GM19455 (cell line): ENCODE data around the gene LTBP2.

ENCODE experiments used
- ATAC-seq: cut with Tn5 transposase; IDR thresholded peaks from one replicate; pipeline ENCODE4 v1.9.1; 2021; ENCODE audit not compliant: unreplicated experiment

The LTBP2 gene

DNA sequence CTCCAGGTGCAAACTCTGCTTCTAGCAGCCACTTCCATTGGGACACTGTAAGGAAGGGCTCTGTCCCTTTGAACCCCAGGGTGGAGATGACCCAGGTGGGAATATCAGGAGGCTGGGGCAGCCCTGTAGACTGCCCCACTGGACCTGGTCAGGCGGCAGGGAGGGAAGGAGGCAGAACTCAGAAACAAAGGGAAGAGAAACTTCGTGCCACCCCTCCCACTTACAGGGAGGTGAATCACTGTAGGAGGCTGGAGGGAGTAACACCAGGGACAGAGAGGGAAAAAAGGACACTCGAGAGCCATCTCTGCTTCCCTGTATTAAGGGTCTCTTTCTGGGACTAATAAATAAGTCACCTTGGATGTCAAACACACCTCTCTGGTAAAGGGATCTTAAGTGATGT lies 81.0 kb downstream of the LTBP2 start:
- ATAC-seq, result no peak

DNA sequence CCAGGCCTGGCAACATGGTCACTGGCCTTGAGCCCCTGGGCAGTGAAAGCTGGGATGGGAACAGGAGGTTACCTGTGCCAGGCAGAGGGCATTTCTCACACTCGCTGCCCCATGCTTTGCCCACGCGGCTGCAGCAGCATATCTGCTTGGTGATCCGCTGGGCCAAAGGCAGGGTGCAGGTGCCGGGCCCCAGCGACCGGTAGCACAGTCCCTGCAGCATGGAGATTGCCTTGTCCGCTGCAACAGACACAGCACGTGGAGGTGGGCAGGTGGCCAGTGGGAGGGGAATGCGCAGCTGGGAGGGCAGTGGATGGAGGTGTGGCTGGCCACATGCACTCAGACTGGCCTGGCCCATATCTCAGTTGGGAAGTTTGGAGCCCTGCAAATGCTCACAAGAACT lies 83.2 kb downstream of the LTBP2 start:
- ATAC-seq, result no peak

DNA sequence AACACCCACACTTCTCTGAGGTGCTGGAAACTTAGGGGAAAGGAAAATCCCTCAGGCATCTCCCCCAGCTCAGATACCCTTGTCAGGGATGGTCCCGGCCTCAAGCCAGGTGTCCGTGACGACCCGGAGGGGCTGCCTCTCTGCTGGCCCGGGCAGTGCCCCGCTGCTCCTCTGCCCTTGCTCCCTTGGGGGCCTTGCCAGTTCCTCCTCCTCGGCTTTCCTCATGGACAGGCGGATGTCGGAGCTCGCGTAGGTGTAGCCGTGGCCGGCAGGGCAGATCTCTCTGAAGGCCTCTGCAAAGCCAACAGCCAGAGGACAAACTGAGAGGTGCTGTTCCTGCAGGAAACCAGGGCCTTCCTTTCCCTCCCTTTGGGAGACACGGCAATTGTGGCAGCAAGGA lies 83.6 kb downstream of the LTBP2 start:
- no peak for ATAC-seq

DNA sequence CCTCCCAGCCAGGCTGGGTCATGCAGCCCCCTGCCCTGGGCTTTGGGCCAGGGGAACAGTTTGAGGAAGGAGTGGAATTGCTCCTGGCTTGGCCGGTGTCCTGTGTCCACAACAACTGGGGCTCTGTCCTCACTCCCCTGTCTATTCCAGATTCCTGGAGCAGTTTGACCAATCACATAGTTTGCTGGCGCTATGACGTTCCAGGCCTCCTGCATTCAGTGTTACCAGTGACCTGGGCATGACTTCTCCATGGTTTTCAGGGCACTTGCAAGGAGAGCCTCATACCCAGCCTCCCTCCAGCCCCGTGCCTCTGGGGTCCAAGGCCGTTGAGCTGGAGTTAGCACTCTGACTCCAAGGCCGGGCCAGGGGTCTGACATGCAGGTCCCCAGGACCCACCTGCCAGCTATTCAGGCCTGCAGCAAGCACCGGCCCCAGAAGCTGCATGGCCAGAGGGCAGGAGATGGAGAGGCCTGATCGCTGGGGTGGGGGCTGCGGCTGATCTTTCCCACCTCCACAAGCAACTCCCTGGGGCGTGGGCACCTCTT lies 84.2 kb downstream of the LTBP2 start:
- ATAC-seq, result no peak

DNA sequence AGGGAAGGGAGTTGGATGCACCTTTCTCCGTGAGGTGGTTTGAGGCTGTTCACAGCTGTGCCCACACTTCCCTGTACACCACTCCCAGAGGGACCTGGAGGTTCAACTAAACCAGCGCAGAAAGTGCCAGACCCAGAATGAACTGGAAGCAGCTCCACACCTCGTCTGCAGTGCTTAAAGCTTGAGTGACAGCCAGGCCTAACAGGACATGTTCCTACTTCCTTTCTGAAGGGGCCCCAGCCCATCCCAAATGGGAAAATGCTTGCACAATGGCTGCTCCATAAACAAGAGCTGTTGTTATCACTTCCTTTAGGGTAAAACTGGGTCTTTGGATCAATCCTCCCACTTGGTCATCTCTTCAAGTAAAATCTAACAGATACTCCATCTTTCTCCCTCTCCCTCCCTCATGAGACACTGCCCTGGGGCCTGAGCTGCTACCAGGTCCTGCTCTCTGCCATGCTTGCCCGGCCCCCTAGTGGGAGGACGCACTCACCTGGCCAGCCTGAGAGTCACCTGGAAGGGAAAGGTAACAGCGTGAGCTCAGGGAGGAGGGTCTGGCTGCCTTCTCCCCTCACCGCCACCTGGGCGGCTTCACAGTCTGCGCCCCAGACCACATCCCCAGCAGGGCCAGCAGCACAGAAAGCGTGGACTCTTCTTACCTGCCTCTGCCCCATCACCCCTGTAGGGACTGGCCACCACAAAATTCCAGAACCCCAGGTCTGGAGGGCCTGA lies 85.0 kb downstream of the LTBP2 start:
- no peak for ATAC-seq

DNA sequence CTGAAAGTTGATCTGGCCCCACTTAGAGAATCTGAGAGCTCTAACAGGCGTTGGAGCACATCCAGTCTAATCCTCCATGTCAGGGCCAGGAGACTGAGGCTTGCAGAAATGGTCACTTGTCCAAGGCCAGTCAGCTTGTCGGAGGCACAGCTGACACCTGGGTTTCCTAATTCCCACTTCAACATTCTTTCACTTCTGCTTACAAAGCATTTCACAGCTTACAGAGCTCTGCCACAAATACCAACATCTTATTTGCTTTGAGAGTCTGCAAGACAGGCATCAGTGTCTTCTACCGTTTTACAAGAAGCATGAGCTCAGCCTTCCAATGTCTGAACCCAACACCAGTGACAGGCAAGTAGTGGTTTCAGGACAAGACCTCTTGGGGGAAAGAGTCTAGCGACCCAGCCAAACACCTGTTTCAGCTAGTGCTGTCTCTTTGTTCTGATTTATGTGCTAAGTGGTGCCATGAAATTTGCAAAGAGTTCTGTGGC lies 86.6 kb downstream of the LTBP2 start:
- ATAC-seq, result no peak

DNA sequence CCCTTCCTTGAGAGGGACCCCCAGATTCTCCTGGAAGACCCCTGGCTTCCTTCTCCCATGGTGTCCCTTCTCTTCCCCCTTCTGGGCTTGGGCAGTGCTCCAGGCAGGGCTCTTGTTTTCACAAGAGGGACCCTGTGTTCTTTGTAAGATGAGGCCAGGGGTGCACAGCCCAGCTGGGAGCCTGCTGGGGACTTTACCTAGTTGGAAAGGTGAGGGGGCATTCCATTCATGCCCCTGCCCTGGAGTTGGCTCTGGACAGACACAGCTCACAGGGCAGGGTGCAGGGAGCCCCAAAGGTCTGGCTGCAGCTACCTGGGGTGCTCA lies 87.3 kb downstream of the LTBP2 start:
- ATAC-seq, result no peak

DNA sequence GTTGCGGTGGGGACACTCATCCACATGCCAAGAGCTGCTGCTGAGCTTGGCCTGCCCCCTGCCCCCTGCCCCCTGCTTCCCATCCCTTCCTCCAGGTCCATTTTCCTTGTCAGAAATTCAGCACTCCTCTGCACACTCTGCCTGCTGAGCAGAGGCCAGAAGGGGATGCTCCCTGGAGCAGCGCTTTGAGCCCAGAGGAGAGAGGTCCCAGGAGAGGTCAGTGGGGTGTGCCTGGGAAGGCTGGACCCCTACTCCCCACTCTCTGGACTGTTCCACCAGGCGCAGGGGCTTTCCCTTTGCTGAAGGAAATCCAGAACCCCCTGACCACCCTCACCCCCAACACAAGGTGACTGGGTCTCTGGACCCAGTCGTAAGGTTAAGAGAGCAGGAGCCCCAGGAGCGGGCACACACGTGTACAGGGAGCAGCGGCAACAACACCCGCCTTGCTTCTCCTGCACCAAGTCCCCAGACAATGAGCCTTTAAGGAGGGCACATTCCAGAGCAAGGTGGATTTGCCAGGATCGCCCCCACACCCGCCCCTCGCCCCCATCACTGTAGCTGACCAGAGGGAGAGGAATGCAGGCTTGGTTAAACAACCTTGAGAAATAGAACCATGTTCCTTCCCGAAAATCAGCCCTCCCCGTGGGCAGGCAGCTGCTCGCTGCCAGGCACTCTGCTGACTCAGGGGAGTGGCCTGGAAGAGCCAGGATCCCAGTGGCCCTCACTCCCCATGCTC lies 87.8 kb downstream of the LTBP2 start:
- ATAC-seq, result no peak

DNA sequence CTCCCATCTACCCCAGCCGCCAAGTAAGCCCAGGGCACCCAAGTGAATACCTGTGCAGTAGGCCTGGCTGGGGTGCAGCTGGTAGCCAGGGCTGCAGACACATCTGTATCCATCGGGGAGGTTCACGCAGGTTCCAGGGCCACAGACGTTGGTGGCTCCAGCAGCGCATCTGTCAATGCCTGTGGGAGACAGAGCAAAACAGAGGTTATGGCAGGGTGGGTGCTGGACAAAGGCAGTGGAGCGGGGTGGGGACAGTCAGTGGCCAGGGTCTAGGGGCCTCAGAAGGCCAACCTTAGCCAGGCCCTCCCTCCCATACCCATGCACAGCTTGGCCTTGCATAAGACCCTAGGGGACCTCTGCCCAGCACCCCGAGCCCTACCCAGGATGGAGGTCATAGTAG lies 89.3 kb downstream of the LTBP2 start:
- no peak for ATAC-seq

DNA sequence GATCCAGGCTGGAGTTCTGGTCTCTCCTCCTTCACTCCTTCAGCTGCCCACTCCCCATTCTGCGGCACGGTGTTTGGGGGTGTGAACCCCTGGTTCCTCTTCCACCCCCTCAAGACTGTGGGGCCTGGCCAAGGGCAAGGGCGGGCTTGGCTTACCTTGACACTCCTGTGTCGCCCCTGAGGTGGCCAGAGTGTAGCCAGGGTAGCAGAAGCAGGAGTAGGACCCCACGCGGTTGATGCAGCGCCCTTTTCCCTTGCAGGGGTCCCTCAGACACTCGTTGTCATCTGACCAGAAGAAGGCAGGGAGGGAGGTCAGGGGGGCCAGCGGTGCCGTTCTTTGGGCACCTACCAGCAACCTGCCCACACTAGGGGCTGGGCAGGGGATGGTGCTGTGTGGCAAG lies 90.3 kb downstream of the LTBP2 start:
- ATAC-seq, result no peak

DNA sequence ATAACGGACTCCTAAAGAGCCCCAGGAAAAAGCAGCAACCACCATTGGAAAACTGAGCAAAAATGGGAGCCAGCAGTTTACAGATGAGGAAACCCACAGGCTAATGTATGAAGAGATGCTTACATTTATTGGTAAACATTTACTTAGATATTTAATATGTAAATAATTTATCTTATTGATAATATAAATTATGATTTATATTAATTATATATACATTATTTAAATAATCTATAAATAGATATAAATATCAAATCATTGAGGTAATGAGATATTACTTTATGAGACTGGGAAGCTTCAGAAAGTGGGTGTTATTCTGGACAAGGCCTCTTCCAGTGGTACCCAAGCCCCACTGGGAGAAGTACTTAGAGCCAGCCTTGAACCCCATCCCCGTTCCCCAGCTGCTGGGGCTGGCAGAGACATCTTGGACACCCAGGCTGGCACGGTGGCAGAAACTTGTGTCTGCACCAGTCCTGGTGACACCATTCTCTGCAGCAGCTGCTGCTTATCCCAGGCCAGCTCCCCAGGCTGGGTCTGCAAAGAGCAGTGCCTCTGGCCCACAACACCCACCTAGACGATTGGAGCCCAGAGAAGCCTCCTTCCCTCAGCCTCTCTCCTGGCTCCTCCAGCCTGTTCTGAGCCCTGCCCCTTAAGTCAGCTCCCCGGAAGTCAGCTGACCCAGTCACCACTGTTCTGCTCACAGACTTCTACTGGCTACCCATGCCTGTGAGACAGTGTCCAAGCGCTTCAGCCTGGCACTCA lies 92.5 kb downstream of the LTBP2 start:
- no peak for ATAC-seq

DNA sequence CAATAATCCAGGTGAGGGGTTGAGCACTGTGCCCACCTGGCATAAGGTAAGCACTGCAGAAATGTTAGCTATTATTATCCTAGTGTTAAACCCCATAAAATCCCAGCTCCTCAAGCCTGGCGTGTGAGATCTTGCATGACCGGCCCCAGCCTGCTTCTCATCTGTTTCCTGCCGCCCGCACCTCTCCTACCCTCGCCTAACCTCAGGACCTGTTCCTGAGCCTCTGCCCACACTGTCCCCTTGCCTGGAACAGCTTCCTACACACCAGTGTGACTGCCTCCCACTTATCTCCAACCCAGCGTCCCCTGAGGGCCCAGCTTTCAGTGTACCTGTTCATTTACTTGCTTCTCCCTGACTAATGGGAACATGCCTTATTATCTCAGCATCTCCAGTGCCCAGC lies 93.8 kb downstream of the LTBP2 start:
- ATAC-seq, result no peak

DNA sequence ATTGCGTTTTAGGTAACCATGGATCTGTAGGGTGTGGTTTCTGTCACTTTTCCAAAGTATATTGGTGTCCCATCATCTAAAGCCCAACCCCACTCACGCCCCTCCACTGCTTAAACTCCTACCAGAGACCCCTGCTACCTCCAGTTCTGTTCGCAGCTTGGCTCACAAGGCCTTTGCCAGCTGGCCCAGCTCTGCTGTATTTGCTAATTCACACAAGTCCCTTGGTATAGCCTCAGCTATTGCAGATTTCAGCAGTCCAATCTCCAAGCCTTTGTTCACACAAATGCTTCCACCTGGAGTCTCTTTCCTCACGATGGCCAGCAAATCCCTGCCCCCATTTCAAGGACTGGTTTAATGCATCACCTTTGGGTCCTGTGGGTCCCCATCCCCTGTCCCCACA lies 94.3 kb downstream of the LTBP2 start:
- ATAC-seq, result no peak

DNA sequence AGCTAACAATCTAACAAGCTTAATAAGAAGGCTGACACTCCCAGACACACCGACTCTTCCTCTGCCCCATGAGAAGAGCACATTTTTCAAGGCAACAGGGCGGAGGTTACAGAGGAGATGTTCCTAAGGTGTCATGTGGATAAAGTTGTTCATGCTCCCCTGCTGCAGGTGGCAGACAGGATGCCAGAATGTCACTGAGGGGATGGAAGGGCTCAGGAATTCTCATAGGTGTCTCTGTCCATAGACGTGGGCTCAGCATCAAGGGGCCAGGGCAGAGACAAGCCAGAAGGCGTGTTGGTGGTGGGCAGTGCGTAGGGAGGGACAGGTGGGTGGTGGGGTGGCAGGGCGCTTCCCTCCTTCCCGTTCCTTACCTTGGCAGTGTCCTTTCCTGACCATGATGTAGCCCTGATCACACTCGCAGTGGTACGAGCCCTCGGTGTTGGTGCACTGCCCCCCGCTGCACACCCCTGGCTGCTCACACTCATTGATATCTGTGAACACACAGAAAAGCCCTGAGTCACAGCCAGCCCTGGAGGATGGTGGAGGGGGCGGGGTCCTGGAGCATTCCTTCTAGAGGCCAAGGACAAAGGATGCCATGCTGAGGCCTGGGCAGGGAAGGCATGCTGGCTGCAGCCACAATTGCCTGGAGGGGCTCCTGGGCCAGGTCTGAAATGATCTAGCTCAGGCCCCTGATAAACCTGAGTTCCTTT lies 95.4 kb downstream of the LTBP2 start:
- no peak for ATAC-seq

DNA sequence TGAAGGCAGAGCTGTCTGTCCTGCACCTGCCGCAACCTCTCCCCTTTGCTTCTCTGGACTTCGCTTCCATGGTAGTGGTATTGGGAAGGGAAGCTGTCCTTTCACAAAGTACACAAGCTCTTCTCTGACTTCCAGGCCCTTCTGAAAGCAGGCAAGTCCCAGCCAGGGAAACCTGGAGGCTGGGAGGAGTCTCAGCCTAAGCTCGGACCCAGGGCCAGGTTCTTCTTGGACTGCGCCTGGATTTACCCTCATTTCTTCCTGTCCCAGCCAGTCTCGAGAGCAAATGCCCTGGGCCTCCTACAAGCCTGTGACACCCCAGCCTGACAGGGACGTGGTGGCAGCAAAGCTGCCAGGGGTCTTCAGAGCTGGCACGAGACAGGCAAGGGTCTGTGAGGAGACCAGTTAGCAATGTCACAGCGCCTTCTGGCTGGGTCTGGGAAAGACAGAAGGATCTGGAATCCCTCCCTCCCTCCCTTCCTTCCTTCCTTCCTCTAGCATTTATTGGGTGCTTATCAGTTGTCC lies 96.1 kb downstream of the LTBP2 start:
- ATAC-seq, result no peak

DNA sequence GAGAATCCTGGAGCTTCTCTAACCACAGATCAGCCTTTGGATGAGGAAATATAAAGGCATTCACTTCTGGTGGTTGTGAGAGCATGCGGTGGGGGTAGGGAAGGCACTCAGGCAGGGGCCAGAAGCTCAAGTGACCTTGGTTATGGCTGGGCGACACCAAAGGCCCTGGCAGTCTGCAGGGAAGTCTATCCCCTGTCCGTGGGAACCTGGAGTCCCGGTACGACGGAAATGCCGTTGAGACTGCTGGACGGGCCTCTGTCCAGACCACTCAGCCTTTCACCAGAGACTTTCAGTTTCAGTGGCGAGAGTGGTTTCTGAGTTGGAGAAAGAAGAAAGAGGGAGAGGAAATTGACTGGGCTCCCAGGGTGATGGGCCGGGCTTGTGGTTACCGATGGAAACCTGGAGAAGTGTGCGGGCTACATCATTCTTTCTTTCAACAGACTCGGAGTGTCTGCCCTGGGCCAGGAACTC lies 97.5 kb downstream of the LTBP2 start:
- ATAC-seq, result no peak

DNA sequence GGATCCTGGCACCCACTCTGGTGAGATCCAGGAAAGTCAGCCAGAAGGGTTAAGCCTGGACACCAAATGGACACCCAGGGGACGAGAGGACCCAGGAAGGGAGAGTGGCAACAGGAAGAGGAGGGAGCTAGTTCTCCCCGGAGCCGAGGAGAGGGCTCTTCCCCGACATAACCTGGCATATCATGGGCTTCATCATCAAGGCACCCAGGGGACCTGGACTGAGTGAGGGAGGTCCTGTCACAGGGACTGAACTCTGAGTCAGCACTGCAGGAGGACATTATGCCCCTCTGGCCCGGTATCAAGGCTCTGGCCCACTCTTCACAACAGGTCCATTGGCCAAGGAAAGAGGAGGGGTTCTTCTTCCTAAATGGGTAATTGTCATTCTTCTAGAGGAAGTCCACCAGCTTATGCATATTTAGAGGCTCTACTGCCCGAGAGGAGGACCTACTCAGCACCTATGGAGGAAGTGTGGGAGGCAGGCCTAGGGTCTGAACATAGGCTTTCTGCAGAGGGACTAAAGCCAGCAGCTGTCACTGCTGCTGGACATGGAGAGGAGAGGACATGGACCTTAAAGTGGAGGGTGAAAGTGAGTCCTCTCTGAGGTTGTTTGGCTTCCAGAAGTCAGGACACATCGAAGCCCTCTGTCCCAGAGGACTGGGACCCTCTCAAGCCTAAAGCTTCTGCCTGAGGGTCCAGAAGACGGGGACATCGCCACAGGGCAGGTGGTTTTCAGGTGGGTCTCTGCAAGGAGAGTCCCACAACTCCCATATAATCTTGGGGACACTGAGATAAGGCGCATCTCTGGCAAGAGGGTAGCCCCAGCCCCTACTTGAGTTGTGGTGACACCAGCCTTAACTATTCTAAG lies 99.8 kb downstream of the LTBP2 start:
- no peak for ATAC-seq

DNA sequence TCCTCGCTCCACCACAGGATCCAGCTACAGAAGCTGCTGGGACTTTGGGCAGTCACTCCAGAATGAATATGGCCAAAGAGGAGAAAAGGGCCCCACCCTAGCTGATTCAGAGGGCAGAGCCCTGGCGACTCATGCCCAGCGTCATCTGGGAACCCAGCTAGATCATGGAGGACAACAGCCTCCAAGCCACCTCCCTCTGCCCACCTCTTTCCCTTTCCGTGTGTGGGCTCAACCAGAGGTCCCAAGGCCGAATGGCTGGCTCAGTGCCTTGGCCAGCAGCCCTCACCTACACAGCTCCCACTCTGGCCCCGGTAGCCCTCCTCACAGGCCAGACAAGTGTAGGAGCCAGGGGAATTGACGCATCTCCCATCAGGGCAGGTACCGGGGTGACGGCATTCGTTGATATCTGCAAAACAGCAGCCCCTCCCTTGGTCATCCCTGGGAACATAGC lies 101.1 kb downstream of the LTBP2 start:
- no peak for ATAC-seq

DNA sequence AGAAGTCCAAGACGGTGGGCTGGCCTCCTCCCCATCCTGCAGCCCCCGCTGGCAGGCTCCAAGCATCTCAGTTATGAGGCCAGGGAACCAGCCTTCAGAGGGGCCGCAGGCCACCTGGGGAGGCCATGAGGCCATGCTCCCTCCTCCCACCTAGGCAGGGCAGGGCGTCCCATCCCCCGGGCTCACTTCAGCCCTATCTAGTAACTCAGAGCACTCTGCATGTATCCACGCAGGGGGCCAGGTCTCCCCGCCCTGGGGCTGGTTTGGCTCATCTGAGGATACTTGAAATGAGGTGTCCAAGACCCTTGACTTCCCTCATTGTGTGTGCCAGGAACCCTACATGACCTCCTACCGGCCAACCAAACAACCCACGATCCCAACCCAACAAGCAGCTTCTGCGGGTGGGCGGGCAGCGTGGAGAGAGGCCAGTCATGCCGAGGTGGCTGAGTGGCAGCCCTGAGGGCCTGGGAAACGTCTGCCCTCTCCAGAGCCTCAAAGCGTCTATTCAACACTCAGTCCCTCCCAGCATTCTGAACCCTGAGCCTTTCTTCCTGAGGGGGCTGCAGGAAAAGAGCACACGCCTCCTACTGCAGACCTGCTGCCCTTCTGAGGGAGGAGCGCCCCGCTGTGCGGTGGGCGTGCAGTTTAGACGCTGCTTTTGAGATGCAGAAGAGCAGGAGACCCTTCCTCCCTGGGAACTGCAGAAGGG lies 101.7 kb downstream of the LTBP2 start:
- ATAC-seq, result no peak
